H9 (cell line): Measurements from ENCODE around the gene STARD4. TPM values are rescaled to one million over a fixed set of nuclear protein-coding genes. Genes with fewer than 3 reads are reported as not detected.

ENCODE experiments used
- DNase-seq: peaks from one replicate; pipeline ENCODE4 v3.0.0-alpha.2; 2017
- H2AFZ ChIP-seq: one replicate; pipeline ENCODE4 v1.6.1; 2013; ENCODE audit warnings: mild to moderate bottlenecking, low read length, control low read depth, moderate library complexity
- H2AK5ac ChIP-seq: 2 replicates; pipeline ENCODE4 v1.6.1; 2013; ENCODE audit warnings: low read length, control low read depth, mixed read lengths; ENCODE audit not compliant: insufficient read length
- H2BK120ac ChIP-seq: one replicate; pipeline ENCODE4 v1.6.1; 2013; ENCODE audit warnings: low read depth, mild to moderate bottlenecking, low read length, control low read depth, inconsistent platforms; ENCODE audit not compliant: poor library complexity, severe bottlenecking
- H2BK12ac ChIP-seq: 2 replicates; pipeline ENCODE4 v1.6.1; 2013; ENCODE audit warnings: low read length, control low read depth, mixed read lengths, low read depth; ENCODE audit not compliant: insufficient read length
- H2BK15ac ChIP-seq: 2 replicates; pipeline ENCODE4 v1.6.1; 2013; ENCODE audit warnings: low read depth, low read length, control low read depth
- H2BK20ac ChIP-seq: one replicate; pipeline ENCODE4 v1.6.1; 2013; ENCODE audit warnings: low read depth, mild to moderate bottlenecking, low read length, control low read depth, inconsistent platforms; ENCODE audit not compliant: poor library complexity, severe bottlenecking
- H2BK5ac ChIP-seq: 2 replicates; pipeline ENCODE4 v1.6.1; 2013; ENCODE audit warnings: low read length, control low read depth, mixed read lengths; ENCODE audit not compliant: insufficient read length
- H3K14ac ChIP-seq: 2 replicates; pipeline ENCODE4 v1.6.1; 2013; ENCODE audit warnings: low read length, control low read depth; ENCODE audit not compliant: insufficient read depth
- H3K18ac ChIP-seq: 2 replicates; pipeline ENCODE4 v1.6.1; 2013; ENCODE audit warnings: low read depth, mild to moderate bottlenecking, mixed read lengths, low read length, control low read depth; ENCODE audit not compliant: insufficient read length
- H3K23ac ChIP-seq: 2 replicates; pipeline ENCODE4 v1.6.1; 2013; ENCODE audit warnings: low read length, control low read depth, mixed read lengths, low read depth; ENCODE audit not compliant: insufficient read length
- H3K23me2 ChIP-seq: 2 replicates; pipeline ENCODE4 v1.6.1; 2013; ENCODE audit warnings: low read depth, mild to moderate bottlenecking, mixed read lengths, low read length, control low read depth; ENCODE audit not compliant: insufficient read length, poor library complexity, severe bottlenecking
- H3K27ac ChIP-seq: 2 replicates; pipeline ENCODE4 v1.5.1; 2013; ENCODE audit warnings: low read length, control low read depth, mixed read lengths, low read depth; ENCODE audit not compliant: insufficient read length
- H3K27me3 ChIP-seq: 2 replicates; pipeline ENCODE4 v1.6.1; 2013; ENCODE audit warnings: low read length, control low read depth, inconsistent platforms; ENCODE audit not compliant: insufficient read depth
- H3K4ac ChIP-seq: 2 replicates; pipeline ENCODE4 v1.6.1; 2013; ENCODE audit warnings: low read depth, mild to moderate bottlenecking, control low read depth, inconsistent platforms, low read length, moderate library complexity
- H3K4me1 ChIP-seq: 2 replicates; pipeline ENCODE4 v1.6.1; 2013; ENCODE audit warnings: low read length, control low read depth, inconsistent platforms; ENCODE audit not compliant: insufficient read depth
- H3K4me2 ChIP-seq: 2 replicates; pipeline ENCODE4 v1.6.1; 2013; ENCODE audit warnings: low read length, control low read depth, mixed read lengths; ENCODE audit not compliant: insufficient read length, insufficient read depth
- H3K56ac ChIP-seq: 2 replicates; pipeline ENCODE4 v1.6.1; 2013; ENCODE audit warnings: low read depth, mild to moderate bottlenecking, mixed read lengths, low read length, control low read depth; ENCODE audit not compliant: insufficient read length
- H3K79me1 ChIP-seq: 2 replicates; pipeline ENCODE4 v1.6.1; 2013; ENCODE audit warnings: low read depth, mild to moderate bottlenecking, moderate library complexity, low read length, control low read depth, inconsistent platforms; ENCODE audit not compliant: insufficient read depth, poor library complexity, severe bottlenecking
- H3K79me2 ChIP-seq: 2 replicates; pipeline ENCODE4 v1.6.1; 2013; ENCODE audit warnings: low read length, control low read depth, inconsistent platforms; ENCODE audit not compliant: insufficient read depth
- H3K9ac ChIP-seq: 2 replicates; pipeline ENCODE4 v1.6.1; 2013; ENCODE audit warnings: low read length, control low read depth, mixed read lengths; ENCODE audit not compliant: insufficient read length; ENCODE audit errors: extremely low read depth
- H3K9me3 ChIP-seq: one replicate; pipeline ENCODE4 v1.6.1; 2013; ENCODE audit warnings: low read depth, low read length, inconsistent platforms; ENCODE audit not compliant: control insufficient read depth
- H3T11ph ChIP-seq: one replicate; pipeline ENCODE4 v1.6.1; 2013; ENCODE audit warnings: mild to moderate bottlenecking, low read length, control low read depth, inconsistent platforms
- H4K20me1 ChIP-seq: one replicate; pipeline ENCODE4 v1.6.1; 2013; ENCODE audit not compliant: control insufficient read depth, insufficient read length, insufficient read depth
- H4K5ac ChIP-seq: 2 replicates; pipeline ENCODE4 v1.6.1; 2013; ENCODE audit warnings: low read depth, mild to moderate bottlenecking, mixed read lengths, low read length, control low read depth; ENCODE audit not compliant: insufficient read length
- H4K8ac ChIP-seq: replicated peaks from 2 replicates; pipeline ENCODE4 v1.6.1; 2013; ENCODE audit warnings: low read length, control low read depth, mixed read lengths, low read depth; ENCODE audit not compliant: insufficient read length
- H4K91ac ChIP-seq: 2 replicates; pipeline ENCODE4 v1.6.1; 2013; ENCODE audit warnings: low read depth, mild to moderate bottlenecking, moderate library complexity, mixed read lengths, low read length, control low read depth; ENCODE audit not compliant: insufficient read length
- H3K27ac Mint-ChIP-seq, 3 experiments: 2 replicates in 2 of 3; 3 replicates in 1 of 3; pipeline ENCODE4 v1.8.0; 2020 to 2021; ENCODE audit warnings: mixed read lengths in 3 of 3, mild to moderate bottlenecking in 1 of 3, moderate library complexity in 1 of 3
- H3K27me3 Mint-ChIP-seq: 2 replicates; pipeline ENCODE4 v1.8.0; 2021; ENCODE audit warnings: low read depth, mild to moderate bottlenecking, moderate library complexity, mixed read lengths
- H3K36me3 Mint-ChIP-seq, 3 experiments: 2 replicates in 2 of 3; 3 replicates in 1 of 3; pipeline ENCODE4 v1.8.0; 2020 to 2021; ENCODE audit warnings: low read depth in 3 of 3, mixed read lengths in 3 of 3; ENCODE audit not compliant: insufficient read depth in 1 of 3
- H3K4me1 Mint-ChIP-seq, 2 experiments: 2 replicates each; pipeline ENCODE4 v1.8.0; 2020; ENCODE audit warnings: mixed read lengths in 2 of 2
- H3K4me3 Mint-ChIP-seq, 2 experiments: 2 replicates in 1 of 2; 3 replicates in 1 of 2; pipeline ENCODE4 v1.8.0; 2020 to 2021; ENCODE audit warnings: mild to moderate bottlenecking in 2 of 2, mixed read lengths in 2 of 2, moderate library complexity in 1 of 2
- H3K9me3 Mint-ChIP-seq, 2 experiments: 2 replicates in 1 of 2; 3 replicates in 1 of 2; pipeline ENCODE4 v1.8.0; 2020; ENCODE audit warnings: mild to moderate bottlenecking in 2 of 2, mixed read lengths in 2 of 2, moderate library complexity in 1 of 2
- CTCF ChIP-seq: fragments of 200-600 bp; sonication (generic); conservative IDR thresholded peaks from 3 replicates; pipeline ENCODE4 v1.8.0; 2021; ENCODE audit warnings: antibody characterized with exemption, mild to moderate bottlenecking
- WGBS: extraction: QIAGEN DNeasy Blood & Tissue Kit; methylation state at CpG from one replicate; pipeline ENCODE4 v1.1.7; 2013; ENCODE audit warnings: missing lambda C conversion rate, low lambda C conversion rate, mixed read lengths; ENCODE audit not compliant: insufficient read length; ENCODE audit errors: extremely low coverage; 5-methylcytosine and 5-hydroxymethylcytosine counted together
- total RNA-seq: library from RNA; stranded (reverse); gene quantifications from 2 replicates; pipeline ENCODE4 v1.2.1, GENCODE V29; 2021

STARD4 gene
- total RNA-seq, 1 experiment from 2014 or later: 28.7 TPM

- Histone ChIP-seq H3K9me3 (no peaks in the 10 kb centered on the region), H4K91ac (no peak overlapping the region), H3K56ac (no peak overlapping the region), H3K27me3 (no peaks in the 10 kb centered on the region), H2BK20ac (no peak overlapping the region), H3K79me2 (no peaks in the 10 kb centered on the region), H3K9ac (no peak overlapping the region), H3K79me1 (no peaks in the 10 kb centered on the region), H3K14ac (peak overlapping the region; percentile 31; the same call in 1 of the 2 replicates), H4K20me1 (no peaks in the 10 kb centered on the region), H4K8ac (no peak overlapping the region), H2BK5ac (no peak overlapping the region), H2BK120ac (no peak overlapping the region), H2BK12ac (peak overlapping the region; percentile 57), H2BK15ac (no peak overlapping the region), H3K27ac (no peak overlapping the region), H3K23ac (no peak overlapping the region), H3K23me2 (no peaks in the 10 kb centered on the region), H3K4me2 (no peak overlapping the region), H3K4me1 (peaks cover 9% of the 10 kb centered on the region; the same call in 1 of the 2 replicates), H2AK5ac (no peak overlapping the region), H3K4ac (no peak overlapping the region), H3K18ac (no peak overlapping the region), H4K5ac (no peak overlapping the region), H3T11ph (no peak overlapping the region), H2AFZ (peak overlapping the region; percentile 41)
- no peak for DNase-seq
- H3K27me3 Mint-ChIP-seq: no peaks in the 10 kb centered on the region
- no CpG with 5 or more reads among the region's 7 CpGs for WGBS
- H3K4me1 Mint-ChIP-seq: peaks cover 40 to 41% of the 10 kb centered on the region in 2 experiments
- TF ChIP-seq CTCF: no peak
- peak overlapping the region; percentile 73 to 93 (median 76) for H3K27ac Mint-ChIP-seq
- peak overlapping the region; percentile 3 to 26; a peak in 2 of 5 replicates for H3K4me3 Mint-ChIP-seq
- H3K9me3 Mint-ChIP-seq: peaks cover 0 to 2% of the 10 kb centered on the region in 2 experiments; a peak in 2 of 5 replicates
- H3K36me3 Mint-ChIP-seq: peaks cover 0 to 5% (median 0%) of the 10 kb centered on the region in 3 experiments; a peak in 1 of 7 replicates
These were observed 39.4 kb upstream of the STARD4 start for GRCh38 chr5:111551569-111552275.
